A172 (cell line): ENCODE measurements around the gene CARS2. TPM values are rescaled to one million over a fixed set of nuclear protein-coding genes. Genes with fewer than 3 reads are reported as not detected.
"Not testable (repeated sequence)": the region's sequence is repeated elsewhere in the genome, so short reads cannot be mapped to it uniquely, and the experiment has no call there.

Experiments used
- DNase-seq: peaks from one replicate; pipeline ENCODE4 v3.0.0-alpha.2; 2015; ENCODE audit warnings: low spot score
- total RNA-seq: library from RNA; depleted of rRNA; stranded (reverse); fragments of >200 nt; shearing (Covaris generic); gene quantifications from 2 replicates; pipeline ENCODE4 v1.2.3, GENCODE V29; 2014; rRNA removed

CARS2 gene
- total RNA-seq, 1 experiment from 2014 or later, result 73.1 TPM

DNA sequence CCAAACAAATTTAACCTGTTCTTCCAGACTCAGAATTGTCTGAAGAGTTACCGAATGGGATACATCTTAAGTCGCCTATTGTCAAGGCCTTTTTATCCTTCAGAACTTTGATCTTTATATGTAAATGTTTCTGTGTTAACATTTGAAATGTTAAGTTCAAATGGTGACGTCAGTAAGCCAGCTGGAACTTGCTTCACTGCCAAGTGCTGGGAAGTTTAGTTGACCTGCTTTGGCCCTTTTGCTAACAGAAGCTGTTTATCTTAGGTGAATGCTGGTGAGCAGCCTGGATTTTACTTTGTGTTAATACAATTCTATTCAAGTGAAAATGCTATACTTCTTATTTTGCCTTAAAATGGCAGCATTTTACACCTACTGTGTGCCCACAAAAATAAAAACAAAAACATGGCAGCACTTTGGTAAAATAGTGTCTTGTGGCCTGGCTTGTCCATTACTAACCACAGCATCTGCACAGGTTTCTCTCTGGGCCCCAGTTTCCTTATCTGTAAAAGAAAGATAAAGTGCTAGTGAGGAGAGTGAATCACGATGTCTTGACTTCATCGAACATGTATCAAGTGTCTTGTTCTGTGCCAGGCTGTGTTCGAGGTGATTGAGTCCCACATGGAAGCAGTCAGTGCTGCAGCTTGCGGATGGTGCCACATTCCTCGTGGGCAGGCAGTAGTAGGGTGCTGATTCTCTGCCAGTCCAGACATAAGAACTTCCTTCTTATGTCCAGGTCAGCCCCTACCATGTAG lies 88.4 kb downstream of the CARS2 start:
- peak; percentile 30 for DNase-seq

DNA sequence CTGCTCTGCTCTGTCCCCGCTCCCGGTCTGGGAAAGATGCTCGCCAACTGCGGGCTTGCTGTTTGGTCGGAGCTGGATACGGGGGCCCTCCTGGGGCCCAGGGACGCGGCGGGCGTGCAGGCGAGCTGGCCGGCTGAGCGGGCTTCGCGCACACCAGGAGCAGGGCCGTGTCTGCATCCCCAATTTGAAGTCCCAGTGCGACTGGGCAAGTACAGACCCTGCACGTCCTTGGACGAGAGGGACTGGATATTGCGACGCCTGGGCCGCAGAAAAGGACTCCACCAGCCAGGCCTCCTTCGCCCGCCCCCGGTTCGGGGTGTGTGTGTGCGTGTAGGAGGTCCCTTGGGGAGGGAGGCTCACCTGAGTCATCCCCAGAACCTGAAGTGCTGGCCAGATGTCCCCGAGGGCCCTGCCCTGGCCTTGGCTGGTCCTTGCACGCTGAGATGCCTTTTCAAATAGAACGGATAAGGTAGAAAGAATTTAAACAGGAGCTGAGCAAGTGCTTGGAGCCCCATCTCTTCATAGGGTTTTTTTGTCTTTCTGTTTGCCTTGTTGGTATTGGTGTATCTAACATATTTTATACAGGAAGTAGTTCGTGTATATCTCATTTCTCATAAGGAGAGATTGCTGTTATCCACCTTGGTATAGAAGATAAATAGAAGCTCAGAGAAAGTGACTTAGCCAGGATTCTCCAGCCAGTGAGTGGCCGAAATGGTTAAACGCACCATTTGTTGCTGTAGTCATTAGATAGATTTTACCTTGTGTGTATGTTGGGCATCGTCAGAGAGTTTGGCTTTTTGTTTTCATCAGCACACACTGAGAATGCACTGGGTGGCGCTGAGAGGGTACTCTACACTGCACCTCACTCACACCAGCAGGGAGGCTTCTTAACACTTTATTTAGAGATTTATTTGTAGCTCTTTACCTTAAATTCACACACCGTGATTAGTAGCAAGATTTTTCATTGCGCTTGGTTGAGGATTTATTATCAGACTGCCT lies 89.5 kb downstream of the CARS2 start:
- no peak for DNase-seq

DNA sequence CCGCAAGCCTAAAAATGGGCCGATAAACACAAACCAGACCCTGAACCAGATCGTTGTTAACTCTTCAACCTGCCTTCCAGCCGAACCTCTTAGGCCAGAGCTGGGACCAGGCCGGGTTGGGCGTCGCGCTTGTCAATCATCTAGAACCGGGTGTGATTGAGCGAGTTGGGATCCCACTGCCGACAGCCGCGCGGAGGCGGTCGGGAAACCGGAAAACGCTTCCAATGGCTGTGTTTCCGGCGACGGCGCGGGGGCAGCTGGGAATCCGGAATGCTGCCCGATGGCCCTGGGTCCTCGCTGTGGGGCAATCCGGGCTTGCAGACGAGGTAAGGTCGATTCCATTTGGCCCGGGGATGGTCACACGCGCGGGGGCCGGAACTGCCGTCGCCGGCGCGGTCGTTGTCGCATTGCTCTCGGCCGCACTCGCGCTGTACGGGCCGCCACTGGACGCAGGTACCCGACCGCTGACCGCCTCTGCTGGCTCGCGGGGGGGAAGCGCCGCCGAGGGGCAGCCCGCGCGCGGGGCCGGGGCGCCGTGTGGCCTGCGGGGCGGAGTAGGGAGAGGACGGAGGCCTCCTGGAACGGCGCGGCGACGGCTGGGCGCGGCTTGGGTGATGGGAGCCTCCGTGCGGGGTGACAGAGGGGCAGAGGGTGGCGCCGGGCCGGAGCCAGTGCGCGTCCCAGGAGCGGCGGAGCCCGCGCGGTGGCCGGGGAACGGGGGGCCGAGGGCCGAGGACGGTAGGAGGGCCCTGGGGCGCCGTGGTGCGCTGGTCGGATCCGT lies 90.4 kb downstream of the CARS2 start, which contains the start of gene NAXD:
Gene NAXD (plus strand): TSS at position 224 of the 781 bp plus-strand sequence. CDS start 57 bp downstream, at position 281.
- DNase-seq, result peak; percentile 53

DNA sequence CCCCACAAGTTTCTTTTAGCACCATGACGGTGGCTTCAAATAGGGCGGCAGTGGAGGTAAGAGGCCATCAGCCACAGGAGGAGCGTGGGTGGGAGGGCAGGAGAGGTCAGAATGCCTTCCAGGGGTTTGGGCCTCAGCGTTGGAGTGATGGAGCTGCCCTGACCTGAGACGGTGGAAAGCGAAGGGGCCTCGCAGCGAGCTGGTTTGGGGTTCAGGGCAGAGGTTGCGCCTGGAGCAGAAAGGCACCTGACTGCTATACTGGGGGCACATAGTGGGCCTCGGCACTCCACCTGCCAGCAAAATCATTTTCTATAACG lies 91.0 kb downstream of the CARS2 start:
- no peak for DNase-seq

DNA sequence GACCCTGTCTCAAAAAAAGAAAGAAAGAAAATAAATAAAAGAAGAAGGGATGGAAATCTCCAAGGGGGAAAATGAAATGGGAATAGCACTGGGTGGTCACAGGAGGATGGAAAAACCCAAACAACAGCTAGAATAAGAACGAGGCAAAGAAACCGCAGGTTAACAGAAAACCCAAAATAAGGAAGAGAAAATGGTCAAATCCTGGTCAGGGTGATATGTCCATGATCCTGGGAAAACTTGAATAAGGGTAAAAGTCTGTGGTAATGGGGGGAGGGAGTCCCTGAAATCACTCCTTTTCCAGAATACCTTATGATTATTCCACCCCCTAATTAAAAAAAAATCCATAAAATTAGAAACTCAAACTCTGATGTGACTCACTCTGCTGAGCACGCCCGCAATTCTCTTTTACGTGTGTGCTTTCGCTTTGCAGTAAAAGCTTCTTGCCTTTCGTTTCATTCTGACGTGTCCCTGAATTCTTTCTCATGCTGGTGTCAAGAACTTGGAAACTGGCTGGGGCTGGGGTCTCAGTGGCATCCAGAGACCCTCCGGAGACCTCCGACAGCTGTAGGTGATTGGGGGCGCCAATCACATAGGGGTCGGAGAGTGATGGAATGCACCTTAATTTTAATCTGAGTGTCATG lies 94.8 kb downstream of the CARS2 start:
- peak; percentile 48 for DNase-seq

DNA sequence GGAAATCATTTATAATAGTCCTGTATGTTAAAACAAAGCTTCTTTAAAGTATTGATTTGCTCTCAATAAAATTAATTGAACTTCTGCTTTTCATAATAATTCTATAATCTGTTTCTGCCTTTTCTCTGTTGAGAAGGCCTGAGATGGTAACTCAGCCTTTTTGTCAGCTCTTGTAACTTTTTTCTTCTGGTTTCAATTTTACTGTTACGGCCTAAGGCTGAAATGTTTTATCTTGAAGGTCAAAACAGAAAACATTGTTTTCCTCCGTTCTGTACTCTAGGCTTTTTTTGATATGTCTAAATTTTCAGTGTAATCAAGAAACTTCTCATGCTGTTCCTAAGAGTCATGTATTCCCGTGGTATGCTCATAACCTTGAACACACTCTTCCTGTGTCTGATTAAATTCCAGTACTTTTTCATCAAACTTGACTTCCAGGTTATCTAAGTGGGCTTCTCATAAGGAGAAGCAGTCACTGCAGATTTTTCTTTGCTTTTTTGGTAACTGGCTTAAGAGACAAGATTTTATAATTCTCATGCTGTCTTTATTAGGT lies 98.2 kb downstream of the CARS2 start:
- no peak for DNase-seq

DNA sequence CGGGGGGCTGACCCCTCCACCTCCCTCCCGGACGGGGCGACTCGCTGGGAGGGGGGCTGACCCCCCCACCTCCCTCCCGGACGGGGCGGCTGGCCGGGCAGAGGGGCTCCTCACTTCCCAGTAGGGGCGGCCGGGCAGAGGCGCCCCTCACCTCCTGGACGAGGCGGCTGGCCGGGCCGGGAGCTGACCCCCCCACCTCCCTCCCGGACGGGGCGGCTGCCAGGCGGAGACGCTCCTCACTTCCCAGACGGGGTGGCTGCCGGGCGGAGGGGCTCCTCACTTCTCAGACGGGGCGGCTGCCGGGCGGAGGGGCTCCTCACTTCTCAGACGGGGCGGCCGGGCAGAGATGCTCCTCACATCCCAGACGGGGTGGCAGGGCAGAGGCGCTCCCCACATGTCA lies 99.6 kb downstream of the CARS2 start:
- DNase-seq, result not testable (repeated sequence)

DNA sequence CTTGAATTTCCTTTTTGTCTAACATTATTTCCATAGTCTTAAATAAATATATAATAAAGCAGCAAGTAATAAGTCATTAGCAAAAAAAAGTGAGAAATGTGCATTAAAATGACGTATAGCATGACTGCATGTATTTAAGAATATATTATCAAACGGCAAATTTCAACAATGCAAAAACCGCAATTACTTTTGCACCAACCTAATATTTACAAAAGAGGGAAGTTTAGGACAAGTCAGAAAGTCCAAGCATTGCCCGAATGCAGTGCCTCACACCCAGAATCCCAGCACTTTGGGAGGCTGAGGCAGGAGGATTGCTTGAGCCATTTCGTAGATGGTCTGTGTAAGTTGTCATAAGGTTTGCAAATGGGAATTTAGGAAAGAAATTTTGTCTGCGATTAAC lies 100.8 kb downstream of the CARS2 start:
- DNase-seq, result no peak

DNA sequence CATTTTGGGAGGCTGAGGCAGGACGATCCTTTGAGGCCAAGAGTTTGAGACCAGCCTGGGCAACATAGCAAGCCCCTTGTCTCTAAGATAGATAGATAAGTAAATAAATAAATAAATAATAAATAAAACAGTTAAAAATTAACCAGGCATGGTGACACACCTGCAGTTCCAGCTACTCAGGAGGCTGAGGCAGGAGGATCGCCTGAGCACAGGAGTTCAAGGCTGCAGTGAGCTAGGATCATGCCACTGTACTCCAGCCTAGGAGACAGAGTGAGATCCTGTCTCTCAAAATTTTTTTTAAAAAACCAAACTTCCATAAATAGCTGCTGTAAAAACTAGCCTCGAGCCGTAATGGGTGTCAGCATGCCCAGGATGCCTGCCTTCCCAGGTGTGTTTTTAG lies 104.9 kb downstream of the CARS2 start:
- DNase-seq, result no peak

DNA sequence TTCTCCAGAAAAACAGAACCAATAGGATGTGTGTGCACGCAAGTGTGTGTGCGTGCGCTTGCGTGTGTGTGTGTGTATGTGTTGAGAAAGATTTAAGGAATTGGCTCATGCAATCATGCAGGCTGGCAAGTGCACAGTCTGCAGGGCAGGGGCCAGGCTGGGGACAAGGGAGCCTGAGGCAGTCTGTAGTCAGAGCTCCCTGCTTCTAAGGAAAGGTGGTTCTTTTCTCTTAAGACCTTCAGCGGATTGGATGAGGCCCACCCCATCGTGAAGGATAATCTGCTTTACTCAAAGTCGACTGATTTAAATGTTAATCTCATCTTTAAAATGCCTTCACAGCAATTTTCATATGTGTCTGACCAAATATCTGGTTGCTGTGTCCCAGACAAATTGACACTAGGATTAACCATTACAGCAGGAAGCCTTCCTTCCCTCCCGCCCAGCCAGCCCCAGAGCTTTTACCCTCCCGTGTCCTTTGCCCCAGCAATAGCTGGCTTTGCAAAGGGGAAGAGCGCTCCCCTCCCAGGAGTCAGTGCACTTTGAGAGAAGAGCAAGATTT lies 105.6 kb downstream of the CARS2 start:
- DNase-seq, result no peak

DNA sequence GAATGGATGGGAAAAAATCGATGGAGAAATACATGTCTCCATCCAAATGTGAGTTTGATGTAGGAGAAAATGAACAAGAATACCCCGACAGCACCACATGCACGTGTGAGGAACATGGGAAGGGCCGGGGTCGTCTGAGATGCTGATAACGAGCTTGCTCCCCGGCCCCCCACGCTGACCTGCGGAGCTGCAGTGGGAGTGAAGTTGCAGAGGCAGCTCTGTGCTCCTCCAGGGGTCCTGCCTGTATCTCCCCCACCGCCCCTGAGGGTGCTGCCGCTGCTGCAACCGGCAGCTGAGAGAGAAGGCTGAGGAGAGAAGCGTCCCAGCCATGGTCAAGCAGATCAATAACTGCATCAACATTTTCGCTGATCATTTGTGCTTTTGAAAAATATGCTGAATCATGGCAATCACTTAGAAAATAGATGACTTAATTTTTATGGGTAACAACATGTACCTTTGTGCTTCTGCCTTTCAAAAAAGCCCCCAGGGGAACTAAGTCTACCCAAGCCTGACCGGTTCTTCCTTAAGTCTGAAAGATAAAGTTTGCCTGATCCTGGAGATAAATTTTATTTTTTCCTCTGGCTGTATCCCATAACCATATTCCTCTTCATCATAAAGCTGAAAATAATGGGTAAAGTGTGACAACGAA lies 108.8 kb downstream of the CARS2 start:
- no peak for DNase-seq

DNA sequence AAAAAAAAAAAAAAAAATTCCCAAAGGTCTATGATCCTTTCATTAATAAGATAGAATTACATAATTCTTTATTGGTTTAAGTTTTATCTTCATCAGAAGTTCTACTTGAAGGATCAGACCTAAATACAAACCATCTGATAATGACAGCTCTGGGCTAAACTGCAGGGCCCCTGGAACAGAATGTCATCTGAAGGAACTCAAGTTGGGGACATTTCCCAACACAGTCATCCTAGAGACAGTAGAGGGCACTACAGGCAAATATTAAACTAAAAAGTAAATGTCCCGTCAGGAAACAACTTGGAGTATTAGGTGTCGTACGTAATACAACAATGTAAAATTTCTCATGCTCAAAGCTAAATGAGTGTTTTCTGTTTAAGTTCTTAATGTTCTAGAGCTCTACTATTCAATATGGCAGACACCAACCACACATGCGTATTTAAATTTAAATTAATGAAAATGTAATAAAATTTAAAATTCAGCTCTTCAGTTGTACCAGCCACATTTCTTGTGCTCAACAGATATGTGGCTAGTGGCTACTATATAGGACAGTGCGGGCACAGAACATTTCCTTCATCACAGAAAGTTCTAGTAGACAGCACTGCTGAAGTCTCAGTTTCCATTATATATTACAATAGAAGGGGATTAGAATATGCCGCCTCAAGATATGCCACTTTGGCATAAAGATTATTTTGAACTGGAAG lies 112.3 kb downstream of the CARS2 start:
- peak; percentile 72 for DNase-seq

DNA sequence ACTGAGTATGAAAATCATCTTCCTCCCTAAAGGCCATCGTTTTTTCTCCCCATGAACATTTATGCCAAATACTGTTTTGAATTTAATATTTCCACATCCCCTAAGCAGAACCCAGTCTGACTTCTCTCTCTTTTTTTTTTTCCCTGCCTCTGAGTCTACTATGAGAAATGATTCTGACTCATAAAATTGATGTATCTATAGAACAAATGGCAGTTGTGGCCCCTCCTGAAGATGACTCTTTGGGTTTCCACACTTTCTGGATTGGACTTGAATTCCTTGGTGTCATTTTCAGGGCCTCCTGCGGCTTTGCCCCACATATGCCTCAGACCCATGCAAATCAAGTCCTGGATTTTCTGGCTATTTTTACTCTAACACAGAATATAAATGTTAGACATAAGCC lies 113.3 kb downstream of the CARS2 start:
- no peak for DNase-seq

Other genes with a start within 250 kb of the CARS2 start
- gene RAB20, start 144.4 kb downstream of the CARS2 start, total RNA-seq, result 1.7 and 3.6 TPM in 2 replicates
- 4.8 and 7.2 TPM in 2 replicates for gene NAXD, start 90.6 kb downstream of the CARS2 start, total RNA-seq
- 14.4 and 20.6 TPM in 2 replicates for gene ING1, start 7.6 kb upstream of the CARS2 start, total RNA-seq
- gene ANKRD10, start 209.0 kb upstream of the CARS2 start, total RNA-seq, result 446 and 575 TPM in 2 replicates